GM12891 (cell line): ENCODE data around the gene LDB3.

ENCODE experiments used
- POLR2A ChIP-seq: IDR thresholded peaks from 2 replicates; pipeline ENCODE4 v1.6.1; 2011; ENCODE audit warnings: low read depth, low read length, control low read depth
- POLR2AphosphoS5 ChIP-seq: IDR thresholded peaks from 2 replicates; pipeline ENCODE4 v1.6.1; 2011; ENCODE audit warnings: low read depth, low read length, control low read depth
- POU2F2 ChIP-seq: IDR thresholded peaks from 2 replicates; pipeline ENCODE4 v1.6.1; 2011; ENCODE audit warnings: low read depth, mild to moderate bottlenecking, control low read depth, low read length, moderate library complexity
- SPI1 ChIP-seq: IDR thresholded peaks from 2 replicates; pipeline ENCODE4 v1.6.1; 2011; ENCODE audit warnings: low read depth, low read length, control low read depth
- TAF1 ChIP-seq: IDR thresholded peaks from 2 replicates; pipeline ENCODE4 v1.6.1; 2011; ENCODE audit warnings: low read depth, low read length, control low read depth

DNA sequence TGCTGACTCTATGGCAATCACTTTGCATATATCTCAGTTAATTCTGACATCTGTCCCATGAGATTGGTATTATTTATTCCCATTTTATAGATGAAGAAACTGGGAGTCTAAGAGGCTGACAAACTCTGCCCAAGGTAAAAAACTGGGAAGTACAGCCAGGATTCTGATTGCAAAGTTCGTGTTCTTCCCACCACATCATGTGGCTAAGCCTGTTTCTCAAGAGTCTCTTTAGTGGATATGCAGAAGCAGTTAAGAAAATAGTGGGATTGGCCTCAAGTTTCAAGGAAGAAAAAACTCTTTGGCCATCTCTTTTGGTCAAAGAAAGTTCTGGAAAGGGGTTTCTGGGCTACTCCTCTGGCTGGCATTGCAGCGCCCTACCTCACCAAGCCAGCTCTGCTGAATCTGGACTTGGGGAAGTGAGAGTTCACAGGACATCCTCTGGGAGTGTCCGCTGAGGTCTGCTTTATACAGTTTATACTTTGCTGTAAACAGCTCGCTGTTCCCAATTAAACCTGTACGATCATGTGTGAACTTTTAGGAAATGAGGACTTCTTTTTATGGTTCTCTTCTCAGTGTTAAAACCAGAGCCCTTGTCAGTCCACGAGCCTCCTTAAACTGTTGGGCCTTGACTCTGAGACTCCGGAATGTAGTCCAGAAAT, 75.9 kb downstream of the LDB3 start:
- TF ChIP-seq TAF1 (no peak), POLR2AphosphoS5 (no peak), POLR2A (no peak), POU2F2 (no peak), SPI1 (no peak)
